Measurements from ENCODE around the gene TKT. TPM values are rescaled to one million over a fixed set of nuclear protein-coding genes. Genes with fewer than 3 reads are reported as not detected.

TKT gene
- total and polyA plus RNA-seq, 3 donors from 2014 or later = 99.9 to 184 (median 112) TPM

DNA sequence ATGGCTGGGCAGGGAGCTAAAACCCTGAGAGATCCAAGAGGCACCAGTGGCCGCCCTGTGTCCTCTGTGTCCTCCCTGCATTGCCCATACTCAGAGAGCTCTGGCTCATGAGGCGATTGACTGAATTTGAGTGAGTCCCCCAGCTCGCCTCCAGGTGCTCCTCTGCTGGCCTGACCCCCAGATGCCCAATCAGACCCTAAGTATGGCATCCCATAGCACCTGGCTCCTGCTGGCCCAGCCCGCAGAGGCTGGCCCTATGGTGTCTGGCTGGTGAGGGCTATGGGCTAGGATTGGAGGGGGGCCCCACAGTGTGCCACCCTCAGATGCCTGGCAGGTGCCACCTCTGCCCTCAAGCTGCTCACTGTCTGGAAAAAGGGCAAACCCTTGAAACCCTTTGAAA, 1.6 kb upstream of the TKT start:
- Histone ChIP-seq H3K4me3 (no peak overlapping the region), H3K27ac (peak overlapping the region; percentile 61 to 72), H3K4me1 (peaks cover 28% of the 10 kb centered on the region), H3K27me3 (no peaks in the 10 kb centered on the region), H3K36me3 (ENCODE audit: low read depth, missing control alignments) (no peaks in the 10 kb centered on the region), H3K9me3 (no peaks in the 10 kb centered on the region)
- no peak for DNase-seq
- TF ChIP-seq, protein P1, sequence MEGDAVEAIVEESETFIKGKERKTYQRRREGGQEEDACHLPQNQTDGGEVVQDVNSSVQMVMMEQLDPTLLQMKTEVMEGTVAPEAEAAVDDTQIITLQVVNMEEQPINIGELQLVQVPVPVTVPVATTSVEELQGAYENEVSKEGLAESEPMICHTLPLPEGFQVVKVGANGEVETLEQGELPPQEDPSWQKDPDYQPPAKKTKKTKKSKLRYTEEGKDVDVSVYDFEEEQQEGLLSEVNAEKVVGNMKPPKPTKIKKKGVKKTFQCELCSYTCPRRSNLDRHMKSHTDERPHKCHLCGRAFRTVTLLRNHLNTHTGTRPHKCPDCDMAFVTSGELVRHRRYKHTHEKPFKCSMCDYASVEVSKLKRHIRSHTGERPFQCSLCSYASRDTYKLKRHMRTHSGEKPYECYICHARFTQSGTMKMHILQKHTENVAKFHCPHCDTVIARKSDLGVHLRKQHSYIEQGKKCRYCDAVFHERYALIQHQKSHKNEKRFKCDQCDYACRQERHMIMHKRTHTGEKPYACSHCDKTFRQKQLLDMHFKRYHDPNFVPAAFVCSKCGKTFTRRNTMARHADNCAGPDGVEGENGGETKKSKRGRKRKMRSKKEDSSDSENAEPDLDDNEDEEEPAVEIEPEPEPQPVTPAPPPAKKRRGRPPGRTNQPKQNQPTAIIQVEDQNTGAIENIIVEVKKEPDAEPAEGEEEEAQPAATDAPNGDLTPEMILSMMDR (IDR thresholded peaks at IDR 0.05) = no peak
- TF ChIP-seq POLR2A (IDR thresholded peaks at IDR 0.05) = no peak
- WGBS, 2 donors = 98 to 100% methylated on average over 2 to 4 of the region's 4 CpGs
- intact Hi-C loops (cut with DNase I; ENCODE audit: low total_unique reads) = no loop called here

DNA sequence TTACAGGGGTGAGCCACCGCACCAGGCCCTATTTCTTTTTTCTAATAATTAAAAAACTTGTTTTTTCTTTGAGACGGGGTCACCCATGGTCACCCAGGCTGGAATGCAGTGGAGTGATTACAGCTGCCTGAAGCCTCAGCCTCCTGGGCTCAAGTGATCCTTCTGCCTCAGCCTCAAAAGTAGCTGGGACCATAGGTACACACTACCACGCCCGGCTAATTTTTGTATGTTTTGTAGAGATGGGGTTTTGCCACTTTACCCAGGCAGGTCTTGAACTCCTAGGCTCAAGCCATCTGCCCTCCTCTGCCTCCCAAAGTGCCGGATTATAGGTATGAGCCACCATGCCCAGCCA, 858 bp upstream of the TKT start:
- peak overlapping the region; percentile 74 to 88 for H3K27ac ChIP-seq
- no peak for TF ChIP-seq POLR2A (IDR thresholded peaks at IDR 0.05)
- TF ChIP-seq, protein P1 (IDR thresholded peaks at IDR 0.05) = no peak
- no peaks in the 10 kb centered on the region for H3K27me3 ChIP-seq
- intact Hi-C loops (cut with DNase I; ENCODE audit: low total_unique reads) = no loop called here
- 81 to 84% methylated on average over 5 of the region's 5 CpGs for whole genome bisulfite sequencing, 2 donors
- H3K4me1 ChIP-seq = peaks cover 28% of the 10 kb centered on the region
- H3K36me3 ChIP-seq (ENCODE audit: low read depth, missing control alignments) = no peaks in the 10 kb centered on the region
- H3K4me3 ChIP-seq = no peak overlapping the region
- H3K9me3 ChIP-seq = no peaks in the 10 kb centered on the region
- DNase-seq = no peak

GRCh38 chr3:53255423-53255774, 423 bp downstream of the TKT start:
- no peaks in the 10 kb centered on the region for H3K9me3 ChIP-seq
- peak overlapping the region; percentile 82 to 89 for H3K4me3 ChIP-seq
- H3K4me1 ChIP-seq = peaks cover 30% of the 10 kb centered on the region
- DNase-seq = peak; percentile 46
- TF ChIP-seq POLR2A (IDR thresholded peaks at IDR 0.05) = no peak
- TF ChIP-seq, protein P1 (IDR thresholded peaks at IDR 0.05) = no peak
- WGBS, 2 donors = 1% methylated on average over 43 of the region's 44 CpGs; no CpG with 5 or more reads in 1 of the 2 donors
- peak overlapping the region; percentile 74 to 88 for H3K27ac ChIP-seq
- no peaks in the 10 kb centered on the region for H3K36me3 ChIP-seq (ENCODE audit: low read depth, missing control alignments)
- intact Hi-C loops (cut with DNase I; ENCODE audit: low total_unique reads) = no loop called here
- no peaks in the 10 kb centered on the region for H3K27me3 ChIP-seq

GRCh38 chr3:53254509-53255422, 1.1 kb downstream of the TKT start:
- peak overlapping the region; percentile 82 to 89 for H3K4me3 ChIP-seq
- H3K27ac ChIP-seq = peak overlapping the region; percentile 74 to 88
- WGBS, 2 donors = 1% methylated on average over 16 to 32 of the region's 32 CpGs
- H3K27me3 ChIP-seq = no peaks in the 10 kb centered on the region
- DNase-seq = peak; percentile 87
- intact Hi-C loops (cut with DNase I; ENCODE audit: low total_unique reads) = no loop called here
- TF ChIP-seq POLR2A (IDR thresholded peaks at IDR 0.05) = no peak
- TF ChIP-seq, protein P1 (IDR thresholded peaks at IDR 0.05) = peak in 1 of 3 experiments; percentile 4
- peaks cover 24% of the 10 kb centered on the region for H3K4me1 ChIP-seq
- H3K9me3 ChIP-seq = no peaks in the 10 kb centered on the region
- H3K36me3 ChIP-seq (ENCODE audit: low read depth, missing control alignments) = no peaks in the 10 kb centered on the region

All from testis (tissue), 3 donors.